ENCODE data around the gene ZNF234.

DNA sequence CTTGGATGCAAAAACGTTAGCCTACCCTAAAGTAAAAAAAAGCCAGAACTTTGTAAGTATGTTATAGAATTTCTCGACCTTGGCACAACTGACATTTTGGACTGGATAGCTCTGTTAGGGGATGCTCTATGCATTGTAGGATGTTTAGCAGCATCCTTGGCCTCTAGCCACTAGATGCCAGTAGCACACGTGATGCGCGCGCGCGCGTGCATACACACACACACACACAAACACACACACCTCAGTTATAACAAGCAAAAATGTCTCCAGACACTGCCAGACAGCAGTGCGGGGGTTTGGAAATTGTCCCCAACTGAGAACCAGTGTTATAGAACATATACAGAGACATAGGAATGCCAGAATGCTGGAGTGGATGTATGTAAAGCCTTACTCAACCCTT lies 40.8 kb downstream of the ZNF234 start:
- TF ChIP-seq POLR2A (IDR thresholded peaks at IDR 0.05; ENCODE audit: low read length) (peak; percentile 12), GATA1 (IDR thresholded peaks at IDR 0.05; ENCODE audit: low read depth, low read length) (no peak)
